IPS-NIHi7 (cell line): Measurements from ENCODE around the gene MED12L.
"Not testable (repeated sequence)": the region's sequence is repeated elsewhere in the genome, so short reads cannot be mapped to it uniquely, and the experiment has no call there.

Experiments used
- DNase-seq: peaks from one replicate; pipeline ENCODE4 v3.0.0; 2012; ENCODE audit warnings: mixed read lengths; ENCODE audit errors: extremely low spot score

Gene MED12L

GRCh38 chr3:151085227-151085888 lies at the start of gene MED12L:
MED12L (plus strand) TSS chr3:151085664; CDS start chr3:151086927, 1,263 bp downstream.
- peak; percentile 92 for DNase-seq

DNA sequence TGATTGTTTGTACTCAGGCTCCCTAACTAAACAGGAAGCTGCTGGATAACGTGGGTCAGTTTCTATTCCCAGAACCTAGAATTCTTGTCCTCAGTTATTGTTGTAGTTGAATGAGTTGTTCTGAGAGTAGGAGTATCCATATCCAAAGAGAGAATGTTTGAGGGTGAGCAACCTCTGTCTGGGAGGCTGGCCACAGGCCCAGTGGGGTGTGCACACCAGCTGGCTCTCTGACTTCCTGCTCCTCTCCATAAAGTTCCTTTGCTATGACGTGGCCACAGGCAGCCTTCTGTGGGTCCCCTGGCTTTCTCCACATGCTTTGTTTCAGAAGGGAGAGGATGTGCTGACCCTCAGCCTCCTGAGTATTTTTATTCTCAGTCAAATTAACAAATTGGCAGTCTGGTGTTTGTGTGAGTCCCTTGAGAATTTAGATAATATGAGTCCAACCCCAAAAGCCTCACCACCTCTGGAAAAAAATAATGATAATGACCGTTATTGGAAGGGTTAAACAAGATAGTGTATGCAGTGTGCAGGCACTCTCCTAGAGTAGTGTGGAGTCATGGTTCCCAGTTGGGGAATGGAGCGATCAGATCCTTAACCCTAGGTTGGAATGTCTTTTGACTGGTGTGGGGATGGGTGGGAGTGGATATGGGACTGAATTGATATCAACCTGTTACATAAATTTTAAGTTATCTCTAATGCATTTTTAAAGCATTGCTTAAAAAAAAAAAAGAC lies 47.6 kb upstream of the MED12L start:
- DNase-seq = peak; percentile 24

DNA sequence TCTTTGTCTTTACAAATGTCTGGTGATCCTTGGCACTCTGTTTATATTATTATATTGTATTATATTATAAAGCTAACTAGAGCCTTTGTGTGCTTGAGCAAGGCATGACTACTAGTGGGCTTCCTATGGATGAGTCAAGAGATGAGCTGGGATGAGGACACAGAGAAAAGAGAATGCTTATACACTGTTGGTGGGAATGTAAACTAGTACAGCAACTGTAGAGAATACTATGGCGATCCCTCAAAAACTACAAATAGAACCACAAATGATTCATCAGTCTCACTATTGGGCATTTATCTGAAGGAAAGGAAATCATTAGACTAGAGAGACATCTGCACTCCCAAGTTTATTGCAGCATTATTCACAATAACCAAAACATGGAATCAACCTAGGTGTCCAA lies 40.8 kb upstream of the MED12L start:
- DNase-seq = no peak

- DNase-seq = peak; percentile 36
Observed at GRCh38 chr3:151047636-151048035, 37.8 kb upstream of the MED12L start.

DNA sequence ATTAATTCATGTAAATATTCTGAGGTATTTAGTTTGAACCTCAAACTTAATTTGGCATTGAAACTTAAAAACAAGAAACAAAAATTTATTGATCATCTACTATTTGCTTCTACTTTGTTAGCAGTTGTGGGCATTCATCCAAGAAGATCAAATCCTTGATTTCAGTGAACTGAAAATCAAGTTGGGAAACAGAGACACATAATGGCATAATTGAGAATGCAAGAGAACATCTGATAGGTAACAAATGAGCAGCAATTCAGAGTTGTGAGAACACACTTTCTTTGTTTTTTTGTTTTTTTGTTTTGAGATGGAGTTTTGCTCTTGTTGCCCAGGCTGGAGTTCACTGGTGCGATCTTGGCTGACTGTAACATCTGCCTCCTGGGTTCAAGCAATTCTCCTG lies 33.9 kb upstream of the MED12L start:
- no peak for DNase-seq

DNA sequence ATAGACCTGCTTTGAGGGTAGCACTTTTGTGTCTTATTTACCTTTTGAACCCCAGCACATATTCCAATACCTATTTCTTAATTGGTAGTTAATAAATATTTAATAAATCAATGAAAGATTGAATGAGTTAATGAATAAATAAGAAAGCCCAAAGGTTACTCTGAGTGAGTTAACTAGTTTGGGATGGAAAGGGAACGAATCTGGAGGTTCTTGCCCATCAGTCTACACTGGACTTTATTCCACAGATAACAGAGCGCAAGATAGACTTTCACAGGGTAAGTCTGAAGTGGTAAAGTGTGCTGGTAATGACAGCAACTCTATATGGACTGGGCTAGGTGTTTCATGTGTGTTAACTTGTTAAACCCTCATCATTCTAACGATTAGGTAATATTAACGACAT lies 33.1 kb upstream of the MED12L start:
- no peak for DNase-seq

- no peak for DNase-seq
Observed at GRCh38 chr3:151052756-151053155, 32.7 kb upstream of the MED12L start.

DNA sequence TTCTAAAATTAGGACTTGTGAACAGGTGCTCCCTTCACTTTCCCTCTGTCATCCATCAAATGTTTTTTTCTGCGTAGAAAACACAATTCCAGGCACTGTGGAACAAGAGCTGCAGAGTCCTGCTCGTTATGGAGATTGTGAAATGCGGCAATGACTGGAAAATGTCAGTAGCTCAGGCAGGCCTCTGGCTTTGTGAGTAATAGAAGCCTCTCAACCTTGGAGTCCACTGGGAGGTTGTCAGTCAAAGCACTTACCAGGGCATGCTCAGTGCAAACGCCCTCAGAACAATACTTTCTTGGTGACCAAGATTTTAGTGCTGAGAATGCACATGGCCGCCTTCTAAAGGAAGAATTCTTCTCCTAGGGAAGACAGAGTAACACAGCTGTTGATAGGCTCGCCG lies 26.7 kb upstream of the MED12L start:
- no peak for DNase-seq

DNA sequence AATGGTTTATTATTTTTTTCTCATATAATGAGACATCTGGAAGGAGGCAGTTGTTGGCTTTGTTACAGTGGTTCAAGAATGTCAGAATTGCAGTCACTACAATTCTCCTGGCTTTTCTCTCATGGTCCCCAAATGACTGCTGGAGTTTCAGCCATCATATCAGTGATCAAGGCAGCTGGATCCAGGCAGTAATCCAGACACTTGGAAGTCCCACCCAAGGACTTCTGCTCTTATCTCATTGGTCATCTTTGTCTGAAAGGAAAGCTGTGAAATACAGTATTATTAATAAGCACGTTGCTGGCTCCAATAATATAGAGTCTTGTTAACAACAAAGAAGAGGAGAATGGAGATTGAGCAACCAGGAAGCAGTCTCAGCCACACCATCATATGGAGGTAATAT lies 22.9 kb upstream of the MED12L start:
- DNase-seq = no peak

- peak; percentile 38 for DNase-seq
Observed at GRCh38 chr3:151067158-151067557, 18.3 kb upstream of the MED12L start.

DNA sequence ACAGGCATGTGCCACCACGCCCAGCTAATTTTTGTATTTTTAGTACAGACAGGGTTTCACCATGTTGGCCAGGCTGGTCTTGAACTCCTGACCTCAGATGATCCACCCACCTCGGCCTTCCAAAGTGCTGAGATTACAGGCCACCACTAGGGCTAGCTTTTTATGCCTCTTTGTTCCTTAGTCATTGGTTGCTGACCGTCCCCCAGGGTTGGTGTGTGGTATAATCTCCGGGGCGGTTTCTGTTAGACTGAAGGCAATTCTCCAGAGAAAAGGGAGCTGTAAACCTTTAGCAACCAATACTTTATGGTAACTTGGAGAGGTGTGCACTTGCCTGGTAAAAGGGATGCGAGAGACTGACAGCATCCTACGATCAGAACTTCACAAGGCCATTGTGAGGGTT lies 12.6 kb upstream of the MED12L start:
- DNase-seq = not testable (repeated sequence)

GRCh38 chr3:151074256-151074655 lies 11.2 kb upstream of the MED12L start:
- DNase-seq = no peak

DNA sequence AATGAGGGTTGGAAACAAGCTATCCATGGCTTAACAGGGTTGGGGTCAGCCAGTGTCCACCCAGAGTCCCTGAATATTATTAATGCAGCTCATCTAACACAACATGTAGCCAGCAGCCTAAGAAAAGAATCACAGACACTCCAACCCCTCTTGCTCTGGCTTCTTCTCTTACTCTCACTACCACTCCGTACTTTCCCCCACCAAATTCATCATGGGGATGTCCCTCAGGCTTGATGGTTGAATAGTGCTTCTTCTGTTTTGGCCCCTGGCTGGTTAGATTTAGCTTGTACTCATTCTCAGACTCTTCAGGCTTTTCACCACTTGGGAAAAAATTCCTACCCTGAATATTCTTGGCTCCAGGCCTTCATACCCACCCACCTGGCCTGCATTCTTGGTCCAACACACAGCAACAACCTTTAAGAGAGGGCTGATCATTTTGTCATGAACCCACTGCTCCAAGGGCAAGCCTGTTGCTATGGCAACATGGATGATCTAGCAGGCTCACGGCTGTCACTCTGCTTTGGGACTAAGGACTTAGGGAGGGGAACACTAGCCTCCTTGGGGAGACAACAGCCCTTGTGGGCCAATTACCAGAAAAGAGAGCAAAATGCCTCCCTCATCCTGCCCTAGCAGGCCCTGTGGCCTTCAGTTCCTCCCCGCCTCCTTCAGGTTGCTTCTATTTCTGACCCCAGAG lies 9.4 kb upstream of the MED12L start:
- DNase-seq = no peak

- no peak for DNase-seq
Observed at GRCh38 chr3:151076626-151077025, 8.8 kb upstream of the MED12L start.

- not testable (repeated sequence) for DNase-seq
Observed at GRCh38 chr3:151081082-151081481, 4.4 kb upstream of the MED12L start.

- DNase-seq = no peak
Observed at GRCh38 chr3:151082880-151083838, 2.3 kb upstream of the MED12L start.

DNA sequence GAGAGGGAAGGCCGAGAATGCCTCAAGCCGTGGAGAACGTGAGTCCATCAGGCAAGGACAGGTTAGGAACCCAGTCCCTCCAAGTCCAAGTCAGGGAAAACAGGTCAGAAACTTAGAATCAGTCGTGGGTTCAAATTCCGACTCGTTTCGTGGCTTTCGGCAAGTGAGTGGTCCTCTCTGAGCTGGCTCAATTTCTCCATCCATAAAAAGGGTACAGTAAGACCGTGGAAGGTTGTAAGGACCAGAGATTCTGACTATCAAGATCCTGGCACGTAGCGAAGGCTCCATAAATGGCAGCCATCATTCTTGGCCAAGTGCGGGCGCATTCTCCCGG lies 604 bp upstream of the MED12L start:
- DNase-seq = no peak

- DNase-seq = peak; percentile 59
Observed at GRCh38 chr3:151085889-151086483, 522 bp downstream of the MED12L start.

DNA sequence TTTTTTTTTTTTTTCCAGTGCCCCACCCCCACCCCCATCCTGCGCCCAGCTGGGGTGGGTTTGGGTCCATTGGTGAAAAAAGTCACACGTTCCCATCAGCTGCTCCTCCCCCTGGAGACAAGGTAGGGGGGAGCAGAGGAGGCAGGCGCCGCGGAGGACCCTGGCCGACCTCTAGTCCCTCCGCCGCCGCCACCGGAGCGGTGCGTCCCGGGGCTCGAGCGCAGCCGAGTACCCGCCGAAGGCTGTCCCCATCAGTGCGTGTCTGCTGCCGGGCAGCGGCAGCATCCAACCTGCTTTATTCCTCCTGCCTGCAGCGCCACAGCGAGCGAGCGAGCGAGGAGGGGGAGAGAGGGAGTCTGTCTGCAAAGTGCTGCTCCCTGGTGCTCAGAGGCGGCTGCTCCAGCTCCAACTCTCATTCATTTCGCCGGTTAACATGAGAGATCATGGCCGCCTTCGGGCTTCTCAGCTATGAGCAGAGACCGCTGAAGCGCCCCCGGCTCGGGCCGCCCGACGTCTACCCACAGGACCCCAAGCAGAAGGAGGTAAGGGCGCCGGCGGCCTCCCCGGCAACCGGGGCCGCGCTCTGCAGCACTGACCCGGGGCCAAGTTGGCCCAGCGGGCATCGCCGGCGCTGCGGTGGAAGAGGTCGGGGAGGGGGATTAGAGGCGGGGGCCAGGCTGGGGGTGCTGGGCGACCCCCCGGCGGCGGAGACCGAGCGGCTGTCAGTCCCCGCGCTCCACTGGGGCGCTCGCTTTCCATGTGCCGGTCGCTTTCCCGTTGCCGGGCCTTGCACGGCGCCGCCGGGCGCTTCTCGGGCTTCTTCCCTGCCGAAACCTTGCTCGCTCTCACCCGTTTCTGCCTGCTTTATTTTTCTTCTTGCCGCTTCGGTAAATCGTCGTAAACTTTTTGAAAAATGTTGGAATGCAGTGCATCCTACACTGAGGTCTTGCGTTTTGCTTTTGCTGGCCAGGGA lies 1.3 kb downstream of the MED12L start:
- peak; percentile 75 for DNase-seq

- DNase-seq = no peak
Observed at GRCh38 chr3:151087648-151088047, 2.2 kb downstream of the MED12L start.
